ENCODE data around the gene HPGD.

The HPGD gene

GRCh38 chr4:174474457-174475075 is 47.7 kb downstream of the HPGD start:
- no peak for DNase-seq (ENCODE audit: low read depth)

DNA sequence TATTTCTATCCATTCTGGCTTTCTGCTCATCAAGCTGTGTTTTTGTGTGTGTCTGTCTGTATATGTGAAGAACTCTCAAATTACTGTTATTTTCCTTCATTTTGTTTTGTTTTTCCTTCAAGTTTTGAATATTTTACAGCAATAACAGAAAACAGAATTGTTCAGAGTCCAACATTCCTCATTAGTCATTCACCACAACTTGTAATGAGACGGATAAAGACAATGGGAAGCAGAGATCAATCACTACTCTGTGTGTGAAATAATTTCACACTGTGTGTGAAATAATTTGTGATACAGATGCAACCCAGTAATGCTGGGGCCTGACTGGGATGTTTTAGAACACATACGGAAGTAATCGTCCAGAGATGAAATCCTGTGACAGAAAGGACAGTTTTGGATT is 55.2 kb downstream of the HPGD start:
- no peak for DNase-seq (ENCODE audit: low read depth)

DNA sequence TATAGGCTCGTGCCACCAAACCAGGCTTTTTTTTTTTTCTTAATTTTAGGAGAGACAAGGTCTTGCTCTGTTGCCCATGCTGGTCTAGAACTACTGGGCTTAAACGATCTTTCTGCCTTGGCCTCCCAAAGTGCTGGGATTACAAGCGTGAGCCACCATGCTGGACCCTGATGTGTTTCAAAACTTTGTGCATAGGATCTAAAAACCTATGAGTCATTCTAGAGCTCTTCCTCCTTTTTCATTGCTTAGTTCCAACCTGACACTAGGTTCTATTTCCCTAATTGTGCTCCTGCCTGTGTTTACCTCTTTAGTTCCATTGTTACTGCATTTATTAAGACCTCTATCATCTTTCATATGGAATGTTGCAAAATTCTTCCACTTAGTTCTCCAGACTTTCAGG is 57.3 kb downstream of the HPGD start:
- DNase-seq (ENCODE audit: low read depth): no peak

DNA sequence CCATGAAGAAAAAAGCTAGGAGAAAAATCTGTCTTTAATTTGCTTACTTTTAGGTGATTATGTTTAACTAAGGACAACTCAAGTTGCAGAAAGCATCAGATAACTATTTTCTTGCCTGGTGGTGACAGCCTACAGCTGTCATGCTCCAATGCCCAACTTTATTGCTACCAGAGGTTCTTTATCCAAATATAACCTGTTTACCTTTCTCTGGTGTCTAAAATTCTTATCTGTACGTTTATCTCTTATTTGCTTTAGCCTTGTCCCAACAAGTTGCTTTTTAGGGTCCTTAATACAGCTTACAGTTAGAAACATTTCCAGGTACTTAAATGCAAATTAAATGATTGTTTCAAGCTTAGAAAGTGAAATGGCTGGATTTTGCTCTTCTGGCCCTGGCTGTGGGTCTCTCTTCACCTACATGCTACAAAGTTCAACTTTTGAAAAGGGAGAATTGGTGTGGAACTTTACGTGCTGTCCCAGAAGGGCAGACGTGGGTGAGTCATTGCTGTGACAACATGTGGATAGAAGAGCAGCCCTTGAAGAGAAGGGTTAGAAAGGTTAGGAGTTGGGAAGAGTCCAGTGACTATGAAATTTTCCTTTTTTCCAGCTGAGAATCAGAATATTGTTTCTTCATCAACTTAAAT is 60.7 kb downstream of the HPGD start:
- no peak for DNase-seq (ENCODE audit: low read depth)

DNA sequence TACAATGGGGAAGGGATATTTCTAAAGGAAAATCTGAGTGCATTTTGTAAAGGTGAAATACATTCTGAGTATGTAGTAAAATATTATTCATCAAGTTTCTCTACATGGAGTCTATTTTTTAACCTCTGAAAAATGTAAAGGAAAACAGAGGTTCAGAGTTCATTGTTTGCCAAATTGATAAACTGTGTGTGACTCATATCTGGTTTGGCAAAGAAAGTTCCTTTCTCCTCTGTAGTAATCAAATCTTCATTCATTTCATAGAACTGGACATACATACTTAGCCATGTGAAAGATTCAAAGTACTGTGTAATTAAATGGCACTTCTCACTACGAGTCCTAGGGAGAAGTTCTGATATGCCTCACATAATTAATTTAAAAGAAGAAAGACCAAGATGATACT is 61.6 kb downstream of the HPGD start:
- no peak for DNase-seq (ENCODE audit: low read depth)

GRCh38 chr4:174457468-174457867 is 64.8 kb downstream of the HPGD start:
- no peak for DNase-seq (ENCODE audit: low read depth)

GRCh38 chr4:174454815-174455473 is 67.3 kb downstream of the HPGD start:
- no peak for DNase-seq (ENCODE audit: low read depth)

DNA sequence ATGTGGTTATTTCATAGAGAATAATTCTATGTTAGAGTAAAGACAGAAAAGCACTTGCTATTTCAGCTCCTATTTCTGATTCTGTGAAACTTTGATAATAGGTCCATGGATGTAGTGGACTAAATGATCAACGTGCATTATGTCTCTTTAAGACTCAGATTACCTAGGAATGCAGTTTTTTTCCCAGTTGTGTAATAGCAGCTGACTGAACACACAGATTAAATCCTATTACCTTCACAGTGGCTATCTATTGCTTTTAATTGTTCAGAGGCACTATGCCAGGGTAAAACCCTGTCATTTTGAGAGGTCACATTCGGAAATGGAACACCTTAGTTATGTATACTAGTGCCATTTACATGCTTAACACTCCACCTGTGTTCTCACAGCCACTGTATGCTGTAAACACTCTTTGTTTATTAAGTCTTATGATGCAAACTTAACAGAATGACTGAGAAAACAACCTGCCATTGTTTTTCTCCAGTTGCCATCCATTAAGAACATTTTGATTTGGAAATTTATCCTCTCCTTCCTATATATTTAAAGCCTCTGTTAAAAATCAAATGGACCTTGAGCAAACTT is 70.5 kb downstream of the HPGD start:
- no peak for DNase-seq (ENCODE audit: low read depth)

DNA sequence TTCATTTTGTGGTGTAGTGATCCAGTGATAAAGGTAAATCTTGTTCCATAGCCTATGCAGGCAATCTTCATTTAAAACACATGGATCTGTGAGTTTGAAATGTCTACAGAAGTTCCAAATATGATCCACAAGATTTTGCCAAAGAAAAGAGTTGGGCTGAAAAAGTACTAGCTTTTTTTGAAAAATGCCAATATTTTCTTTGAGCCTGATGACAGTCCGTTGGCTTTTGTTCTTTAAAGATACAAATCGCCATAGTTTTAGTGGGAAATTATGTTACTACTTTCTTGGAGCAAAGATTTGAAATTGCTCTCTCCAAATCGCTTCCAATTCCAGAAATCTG is 71.5 kb downstream of the HPGD start:
- DNase-seq (ENCODE audit: low read depth): no peak

- no peak for DNase-seq (ENCODE audit: low read depth)
Observed at GRCh38 chr4:174449944-174450785, 72.1 kb downstream of the HPGD start.

DNA sequence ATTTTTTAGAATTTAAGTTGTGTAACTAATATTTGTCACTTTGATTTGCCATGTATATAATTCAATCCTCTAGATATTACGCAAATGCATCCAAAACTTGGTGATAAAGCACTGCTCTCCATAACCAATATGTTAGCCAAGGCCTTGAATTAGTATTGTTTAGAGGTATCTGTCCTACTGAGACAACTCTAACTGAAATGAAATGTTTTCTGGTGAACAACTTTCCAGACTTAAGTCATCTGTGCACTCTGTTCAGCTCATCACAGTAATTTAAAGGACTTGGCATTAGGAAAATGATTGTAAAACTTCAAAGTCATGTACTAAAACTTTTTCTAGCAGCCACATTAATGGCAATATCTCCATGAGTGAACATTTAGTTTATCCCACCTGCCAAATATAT is 73.1 kb downstream of the HPGD start:
- DNase-seq (ENCODE audit: low read depth): no peak

- no peak for DNase-seq (ENCODE audit: low read depth)
Observed at GRCh38 chr4:174444390-174444789, 77.9 kb downstream of the HPGD start.
